PC-3 (cell line): ENCODE data around the gene C9.

Experiments
- CTCF ChIP-seq: fragments of 300-600 bp; sonication (generic); conservative IDR thresholded peaks from 2 replicates; pipeline ENCODE4 v1.5.1; 2017; ENCODE audit warnings: antibody characterized with exemption, low read depth, mild to moderate bottlenecking, low read length
- EZH2 ChIP-seq: fragments of 300-600 bp; sonication (generic); IDR thresholded peaks from one replicate; pipeline ENCODE4 v1.6.1; 2017; ENCODE audit warnings: antibody characterized with exemption, mild to moderate bottlenecking, low read length; ENCODE audit not compliant: unreplicated experiment
- EZH2phosphoT487 ChIP-seq: fragments of 300-600 bp; sonication (generic); IDR thresholded peaks from 2 replicates; pipeline ENCODE4 v1.6.1; 2018; ENCODE audit warnings: mild to moderate bottlenecking, antibody characterized with exemption, low read length, borderline replicate concordance

- no peak for TF ChIP-seq CTCF
- no peak for TF ChIP-seq EZH2
- TF ChIP-seq EZH2phosphoT487 = no peak
Measured at GRCh38 chr5:39413771-39414170, 49.5 kb upstream of the C9 start.
